Coronary artery (tissue), 2 donors: ENCODE results near the gene TRPC4.

Source experiments
- DNase-seq: peaks from one replicate; pipeline ENCODE4 v3.0.0-alpha.2; 2017; ENCODE audit warnings: low spot score
- H3K27ac ChIP-seq, 2 donors: fragments of 200-600 bp; sonication (generic); one replicate each; pipeline ENCODE4 v1.5.1; 2016 to 2019
- H3K4me3 ChIP-seq: fragments of 200-600 bp; sonication (generic); 2 replicates; pipeline ENCODE4 v1.5.1; 2016; ENCODE audit warnings: mild to moderate bottlenecking, moderate library complexity
- TF ChIP-seq, protein P1 (sequence below): fragments of 200-600 bp; sonication (generic); IDR thresholded peaks from one replicate; pipeline ENCODE4 v1.5.1; 2019; ENCODE audit warnings: antibody characterized with exemption

The TRPC4 gene

DNA sequence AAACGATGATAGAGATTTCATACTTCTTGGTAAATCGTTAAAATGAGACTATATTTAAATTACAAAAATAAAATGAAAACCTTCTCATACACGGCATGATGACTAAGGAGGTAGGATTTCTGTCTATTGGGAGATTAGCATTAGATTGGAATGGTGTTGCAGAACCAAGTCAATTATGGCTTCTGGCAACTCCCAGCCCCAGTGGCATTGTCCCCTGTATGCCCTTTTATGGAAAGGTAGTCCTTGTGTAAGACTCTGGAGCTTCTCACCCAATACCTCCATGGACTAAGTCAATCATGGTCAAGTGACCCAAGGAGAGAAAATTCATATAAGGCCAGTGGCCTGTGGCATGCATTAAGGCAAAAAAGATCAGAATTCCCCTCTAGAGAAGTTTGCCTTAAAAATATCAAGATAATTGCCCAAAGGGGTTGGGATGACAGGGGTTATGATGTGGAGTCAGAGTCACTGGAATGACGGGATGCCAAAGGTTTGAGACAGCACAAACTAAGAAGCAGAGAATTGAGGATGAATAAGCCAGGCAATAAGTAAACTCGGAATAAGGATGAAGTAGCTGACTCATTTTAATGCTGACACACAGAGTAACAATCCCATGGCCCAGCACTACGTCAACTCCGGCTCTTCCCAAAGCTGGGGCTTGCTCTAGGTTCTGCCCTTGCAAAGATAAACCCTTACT lies 213.2 kb downstream of the TRPC4 start:
- Histone ChIP-seq H3K4me3 (no peak overlapping the region), H3K27ac (peak overlapping the region; percentile 0 to 66)
- TF ChIP-seq, protein P1, sequence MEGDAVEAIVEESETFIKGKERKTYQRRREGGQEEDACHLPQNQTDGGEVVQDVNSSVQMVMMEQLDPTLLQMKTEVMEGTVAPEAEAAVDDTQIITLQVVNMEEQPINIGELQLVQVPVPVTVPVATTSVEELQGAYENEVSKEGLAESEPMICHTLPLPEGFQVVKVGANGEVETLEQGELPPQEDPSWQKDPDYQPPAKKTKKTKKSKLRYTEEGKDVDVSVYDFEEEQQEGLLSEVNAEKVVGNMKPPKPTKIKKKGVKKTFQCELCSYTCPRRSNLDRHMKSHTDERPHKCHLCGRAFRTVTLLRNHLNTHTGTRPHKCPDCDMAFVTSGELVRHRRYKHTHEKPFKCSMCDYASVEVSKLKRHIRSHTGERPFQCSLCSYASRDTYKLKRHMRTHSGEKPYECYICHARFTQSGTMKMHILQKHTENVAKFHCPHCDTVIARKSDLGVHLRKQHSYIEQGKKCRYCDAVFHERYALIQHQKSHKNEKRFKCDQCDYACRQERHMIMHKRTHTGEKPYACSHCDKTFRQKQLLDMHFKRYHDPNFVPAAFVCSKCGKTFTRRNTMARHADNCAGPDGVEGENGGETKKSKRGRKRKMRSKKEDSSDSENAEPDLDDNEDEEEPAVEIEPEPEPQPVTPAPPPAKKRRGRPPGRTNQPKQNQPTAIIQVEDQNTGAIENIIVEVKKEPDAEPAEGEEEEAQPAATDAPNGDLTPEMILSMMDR = no peak
- no peak for DNase-seq

GRCh38 chr13:37652596-37652995 lies 217.0 kb downstream of the TRPC4 start:
- TF ChIP-seq, protein P1 = no peak
- DNase-seq = no peak
- H3K4me3 ChIP-seq = no peak overlapping the region
- no peak overlapping the region for H3K27ac ChIP-seq

- TF ChIP-seq, protein P1 = no peak
- H3K4me3 ChIP-seq = no peak overlapping the region
- no peak for DNase-seq
- H3K27ac ChIP-seq = no peak overlapping the region
Measured at GRCh38 chr13:37651891-37652290, 217.7 kb downstream of the TRPC4 start.

DNA sequence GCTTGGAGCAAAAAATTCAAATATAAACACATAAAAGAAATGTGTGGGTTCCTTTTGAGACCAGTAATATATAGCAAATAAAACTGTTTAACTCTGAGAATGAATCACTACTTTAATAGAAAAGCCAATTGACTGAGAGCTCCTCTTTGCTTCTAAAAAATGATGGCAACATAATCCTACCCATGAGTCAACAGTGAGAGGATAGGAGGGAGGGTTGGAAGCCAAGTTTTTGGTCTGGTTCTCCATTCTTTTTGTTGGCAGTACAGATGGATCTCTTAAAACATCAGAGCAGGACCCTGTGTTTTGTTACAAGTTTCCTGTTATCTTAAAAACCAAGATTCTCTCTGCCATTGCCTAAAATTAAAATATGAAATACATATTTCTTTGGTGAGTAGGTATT lies 221.0 kb downstream of the TRPC4 start:
- Histone ChIP-seq H3K27ac (no peak overlapping the region), H3K4me3 (no peak overlapping the region)
- DNase-seq = no peak
- TF ChIP-seq, protein P1 = no peak

- TF ChIP-seq, protein P1 = no peak
- no peak for DNase-seq
- Histone ChIP-seq H3K27ac (no peak overlapping the region), H3K4me3 (no peak overlapping the region)
Measured at GRCh38 chr13:37647031-37647650, 222.4 kb downstream of the TRPC4 start.

DNA sequence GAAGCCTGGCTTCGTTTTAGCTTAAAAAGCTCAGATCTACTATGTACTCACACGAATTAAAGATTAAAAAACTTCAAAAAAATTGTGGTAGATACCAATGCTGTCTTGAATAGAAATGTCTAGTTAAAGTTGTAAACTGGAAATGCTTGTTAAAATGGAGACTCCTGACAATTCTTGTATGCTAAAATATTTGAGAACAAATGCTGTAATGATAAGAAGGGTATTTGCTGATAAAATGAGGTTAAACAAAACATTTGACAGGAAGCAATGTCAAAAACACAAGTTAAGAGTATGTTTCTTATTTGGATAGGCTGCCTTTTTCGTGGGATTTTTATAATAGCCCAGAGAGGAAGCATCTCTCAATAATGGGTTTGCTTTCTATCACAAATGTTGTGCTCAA lies 223.0 kb downstream of the TRPC4 start:
- Histone ChIP-seq H3K4me3 (no peak overlapping the region), H3K27ac (no peak overlapping the region)
- DNase-seq = no peak
- TF ChIP-seq, protein P1 = no peak

DNA sequence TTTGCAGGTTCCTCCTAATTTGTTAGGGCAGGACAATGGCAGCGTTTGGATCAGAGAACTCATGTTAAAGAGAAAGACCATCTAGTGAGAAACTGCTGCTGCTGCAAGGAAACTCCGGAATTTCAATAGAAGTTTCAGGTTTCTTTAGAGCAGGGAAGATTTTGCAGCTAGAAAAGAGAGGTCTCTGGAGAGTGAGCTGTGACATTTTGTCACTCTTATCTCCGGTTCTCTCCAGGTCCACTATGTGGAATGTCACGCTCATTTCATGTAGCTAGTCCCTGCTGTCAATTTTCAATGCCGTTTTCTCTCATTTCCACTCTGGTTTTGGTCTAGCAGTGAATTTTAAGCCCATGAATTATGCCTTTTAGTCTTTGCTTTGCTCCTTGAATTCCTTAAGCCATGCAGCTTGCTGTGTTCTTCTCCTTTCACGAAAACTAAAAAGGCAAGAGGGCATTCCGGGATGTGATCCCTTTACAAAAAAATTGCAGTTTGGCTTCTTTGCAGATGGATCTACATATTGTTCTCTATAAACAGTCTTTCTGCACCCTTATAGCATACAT lies 224.3 kb downstream of the TRPC4 start:
- H3K27ac ChIP-seq = no peak overlapping the region
- TF ChIP-seq, protein P1 = no peak
- no peak for DNase-seq
- H3K4me3 ChIP-seq = no peak overlapping the region
